ENCODE results near the gene ABLIM2.

The ABLIM2 gene

GRCh38 chr4:7960017-7960789 lies 198.4 kb downstream of the ABLIM2 start:
- no peak for TF ChIP-seq CTCF (conservative IDR thresholded peaks at IDR 0.05)
- H3K27ac ChIP-seq: no peak overlapping the region

- H3K27ac ChIP-seq: no peak overlapping the region
- TF ChIP-seq CTCF (conservative IDR thresholded peaks at IDR 0.05): no peak
Observed at GRCh38 chr4:7959078-7959477, 199.5 kb downstream of the ABLIM2 start.

GRCh38 chr4:7956934-7957656 lies 201.5 kb downstream of the ABLIM2 start:
- no peak overlapping the region for H3K27ac ChIP-seq
- no peak for TF ChIP-seq CTCF (conservative IDR thresholded peaks at IDR 0.05)

- TF ChIP-seq CTCF (conservative IDR thresholded peaks at IDR 0.05): no peak
- no peak overlapping the region for H3K27ac ChIP-seq
Observed at GRCh38 chr4:7956270-7956808, 202.3 kb downstream of the ABLIM2 start.

- no peak for TF ChIP-seq CTCF (conservative IDR thresholded peaks at IDR 0.05)
- no peak overlapping the region for H3K27ac ChIP-seq
Observed at GRCh38 chr4:7955393-7955792, 203.2 kb downstream of the ABLIM2 start.

- no peak for TF ChIP-seq CTCF (conservative IDR thresholded peaks at IDR 0.05)
- H3K27ac ChIP-seq: no peak overlapping the region
Observed at GRCh38 chr4:7952615-7953014, 206.0 kb downstream of the ABLIM2 start.

GRCh38 chr4:7950301-7951092 lies 208.1 kb downstream of the ABLIM2 start:
- H3K27ac ChIP-seq: no peak overlapping the region
- TF ChIP-seq CTCF (conservative IDR thresholded peaks at IDR 0.05): no peak
